ENCODE measurements around the gene ABCF2.
A peak's percentile ranks its signal among the peaks of the same experiment; 100 is the strongest.

The ABCF2 gene

GRCh38 chr7:151252961-151253711 is 26.1 kb upstream of the ABCF2 start:
- DNase-seq (ENCODE audit: low spot score) = no peak

- no peak for DNase-seq (ENCODE audit: low spot score)
Measured at GRCh38 chr7:151252561-151252835, 25.5 kb upstream of the ABCF2 start.

- peak; percentile 80 for DNase-seq (ENCODE audit: low spot score)
Measured at GRCh38 chr7:151251689-151252560, 24.9 kb upstream of the ABCF2 start.

- no peak for DNase-seq (ENCODE audit: low spot score)
Measured at GRCh38 chr7:151251328-151251688, 24.3 kb upstream of the ABCF2 start.

- DNase-seq (ENCODE audit: low spot score) = no peak
Measured at GRCh38 chr7:151250181-151251132, 23.5 kb upstream of the ABCF2 start.

- DNase-seq (ENCODE audit: low spot score) = no peak
Measured at GRCh38 chr7:151249732-151250072, 22.7 kb upstream of the ABCF2 start.

- DNase-seq (ENCODE audit: low spot score) = no peak
Measured at GRCh38 chr7:151249034-151249731, 22.2 kb upstream of the ABCF2 start.

GRCh38 chr7:151248346-151249033 is 21.5 kb upstream of the ABCF2 start, which contains the start of gene SMARCD3:
Gene SMARCD3, minus strand, starts transcription at chr7:151248694. Its CDS starts 132 bp downstream, at chr7:151248562.
- no peak for DNase-seq (ENCODE audit: low spot score)

- no peak for DNase-seq (ENCODE audit: low spot score)
Measured at GRCh38 chr7:151247611-151248345, 20.8 kb upstream of the ABCF2 start.

GRCh38 chr7:151246851-151247580 is 20.0 kb upstream of the ABCF2 start:
- no peak for DNase-seq (ENCODE audit: low spot score)

- DNase-seq (ENCODE audit: low spot score) = no peak
Measured at GRCh38 chr7:151246102-151246850, 19.3 kb upstream of the ABCF2 start.

- DNase-seq (ENCODE audit: low spot score) = no peak
Measured at GRCh38 chr7:151245360-151246101, 18.5 kb upstream of the ABCF2 start.

GRCh38 chr7:151244841-151245346 is 17.9 kb upstream of the ABCF2 start:
- no peak for DNase-seq (ENCODE audit: low spot score)

GRCh38 chr7:151244196-151244840 is 17.3 kb upstream of the ABCF2 start:
- DNase-seq (ENCODE audit: low spot score) = no peak

- DNase-seq (ENCODE audit: low spot score) = no peak
Measured at GRCh38 chr7:151243408-151244195, 16.6 kb upstream of the ABCF2 start.

- no peak for DNase-seq (ENCODE audit: low spot score)
Measured at GRCh38 chr7:151243045-151243349, 16.0 kb upstream of the ABCF2 start.

Measured in putamen (tissue), 1 donor.